GM12878 (cell line): ENCODE data around the gene NCF2. TPM values are rescaled to one million over a fixed set of nuclear protein-coding genes. Genes with fewer than 3 reads are reported as not detected.

ENCODE experiments used
- ATAC-seq: fragments of 200-7000 bp; cut with Tn5 transposase; 3 replicates; pipeline ENCODE4 v1.9.1; 2020; ENCODE audit warnings: mild to moderate bottlenecking, moderate library complexity
- BruUV-seq: library from RNA; stranded (reverse); fragments of 400-500 nt; replicated peaks from 2 replicates; lab custom pipeline; 2021; lab: Mats Ljungman, UMichigan
- CTCF ChIA-PET: fragments of 300-600 bp; sonication (Branson Sonifier 250); formaldehyde crosslinking; extraction: SDS; loops from one replicate; lab custom pipeline; 2021; ENCODE audit warnings: inconsistent platforms; lab: Yijun Ruan, JAX
- POLR2A ChIA-PET: fragments of 350-600 bp; formaldehyde crosslinking; extraction: SDS; loops from one replicate; lab custom pipeline; 2021; ENCODE audit warnings: inconsistent platforms; lab: Charles Lee
- RAD21 ChIA-PET: fragments of 300-600 bp; sonication (Branson Sonifier 250); formaldehyde crosslinking; loops from one replicate; lab custom pipeline; 2023; ENCODE audit warnings: antibody characterized with exemption; ENCODE audit not compliant: unreplicated experiment; lab: Charles Lee
- SMC1A ChIA-PET: fragments of 300-600 bp; sonication (Branson Sonifier 250); formaldehyde crosslinking; loops from one replicate; lab custom pipeline; 2023; ENCODE audit not compliant: unreplicated experiment, uncharacterized antibody; lab: Charles Lee
- DNase-seq: peaks from one replicate; pipeline ENCODE4 v3.0.0-alpha.2; 2011; ENCODE audit warnings: low read depth, low spot score
- FAIRE-seq: peaks from 3 replicates; lab custom pipeline; 2011; peaks lifted over from hg19 to GRCh38; lab: Jason Lieb, UNC
- H2AFZ ChIP-seq: 2 replicates; pipeline ENCODE4 v1.6.0; 2011; ENCODE audit warnings: low read depth, low read length, control low read depth; ENCODE audit not compliant: control insufficient read depth
- H3K27ac ChIP-seq: 2 replicates; pipeline ENCODE4 v1.5.1; 2011; ENCODE audit warnings: control low read depth; ENCODE audit not compliant: control insufficient read depth, insufficient read depth
- H3K27me3 ChIP-seq, 2 experiments: replicated peaks in 1 of 2; 2 replicates each; pipeline versions ENCODE4 v1.6.0 to v1.6.1; 2011; ENCODE audit warnings: low read length in 1 of 2; ENCODE audit not compliant: control insufficient read depth in 2 of 2, insufficient read depth in 2 of 2
- H3K36me3 ChIP-seq, 2 experiments: 2 replicates each; pipeline ENCODE4 v1.5.1; 2011; ENCODE audit warnings: low read length in 1 of 2; ENCODE audit not compliant: control insufficient read depth in 2 of 2, insufficient read depth in 2 of 2
- H3K4me1 ChIP-seq: 2 replicates; pipeline ENCODE4 v1.6.1; 2011; ENCODE audit warnings: mild to moderate bottlenecking, low read length, moderate library complexity, mixed read lengths; ENCODE audit not compliant: control insufficient read depth, insufficient read depth
- H3K4me2 ChIP-seq: 2 replicates; pipeline ENCODE4 v1.6.0; 2011; ENCODE audit warnings: control low read depth; ENCODE audit not compliant: control insufficient read depth, insufficient read depth
- H3K4me3 ChIP-seq: fragments of 200-600 bp; sonication (generic); 2 replicates; pipeline ENCODE4 v1.5.1; 2016
- H3K79me2 ChIP-seq: 2 replicates; pipeline ENCODE4 v1.6.0; 2011; ENCODE audit warnings: low read length; ENCODE audit not compliant: control insufficient read depth, insufficient read depth
- H3K9ac ChIP-seq: 2 replicates; pipeline ENCODE4 v1.8.0; 2011; ENCODE audit warnings: low read length, control low read depth, mixed read lengths; ENCODE audit not compliant: control insufficient read depth, insufficient read depth
- H3K9me3 ChIP-seq: replicated peaks from 3 replicates; pipeline ENCODE4 v1.5.1; 2011; ENCODE audit warnings: mild to moderate bottlenecking, low read length; ENCODE audit not compliant: control insufficient read depth, insufficient read depth
- H4K20me1 ChIP-seq: 2 replicates; pipeline ENCODE4 v1.6.0; 2011; ENCODE audit not compliant: control insufficient read depth, insufficient read depth
- ATF7 ChIP-seq: fragments of 450-650 bp; IDR thresholded peaks from 2 replicates; pipeline ENCODE4 v1.6.1; 2016; ENCODE audit warnings: low read depth, mild to moderate bottlenecking
- BHLHE40 ChIP-seq, 2 experiments: fragments of 450-650 bp in 1 of 2; IDR thresholded peaks; 2 replicates each; pipeline ENCODE4 v1.6.1; 2011 to 2017; ENCODE audit warnings: low read depth in 2 of 2, borderline replicate concordance in 1 of 2, improper control_type of control experiment in 1 of 2, low read length in 1 of 2, mild to moderate bottlenecking in 1 of 2
- EGR1 ChIP-seq, 2 experiments: IDR thresholded peaks; 1 replicate in 1 of 2; 2 replicates in 1 of 2; pipeline ENCODE4 v1.6.1; 2011 to 2012; ENCODE audit warnings: low read depth in 2 of 2, low read length in 2 of 2, borderline replicate concordance in 1 of 2, mild to moderate bottlenecking in 1 of 2, moderate library complexity in 1 of 2
- IKZF2 ChIP-seq, 2 experiments: fragments of 450-650 bp; IDR thresholded peaks; 2 replicates each; pipeline ENCODE4 v1.6.1; 2017; ENCODE audit warnings: mild to moderate bottlenecking in 2 of 2, moderate library complexity in 2 of 2
- LARP7 ChIP-seq: fragments of 450-650 bp; IDR thresholded peaks from 2 replicates; pipeline ENCODE4 v1.6.1; 2017; ENCODE audit warnings: mild to moderate bottlenecking
- MLLT1 ChIP-seq: fragments of 450-650 bp; IDR thresholded peaks from 2 replicates; pipeline ENCODE4 v1.6.1; 2016; ENCODE audit warnings: mild to moderate bottlenecking
- NFYB ChIP-seq: IDR thresholded peaks from 2 replicates; pipeline ENCODE4 v1.6.1; 2011; ENCODE audit warnings: low read depth, mild to moderate bottlenecking, low read length, improper control_type of control experiment, moderate library complexity; ENCODE audit not compliant: insufficient read depth
- SMARCA5 ChIP-seq: fragments of 450-650 bp; IDR thresholded peaks from 2 replicates; pipeline ENCODE4 v1.6.1; 2017; ENCODE audit warnings: mild to moderate bottlenecking
- YY1 ChIP-seq: IDR thresholded peaks from 2 replicates; pipeline ENCODE4 v1.6.1; 2011; ENCODE audit warnings: low read depth, mild to moderate bottlenecking, low read length
- ZNF207 ChIP-seq: fragments of 450-650 bp; IDR thresholded peaks from 2 replicates; pipeline ENCODE4 v1.6.1; 2014; ENCODE audit warnings: antibody characterized with exemption, mild to moderate bottlenecking, borderline replicate concordance
- ZNF687 ChIP-seq: fragments of 450-650 bp; IDR thresholded peaks from 2 replicates; pipeline ENCODE4 v1.6.1; 2017; ENCODE audit warnings: mild to moderate bottlenecking, moderate library complexity
- WGBS: methylation state at CpG from one replicate; pipeline ENCODE4 v1.1.6; 2016; ENCODE audit warnings: low lambda C conversion rate; ENCODE audit not compliant: insufficient replicate concordance, insufficient coverage; ENCODE audit errors: missing lambda C conversion rate; 5-methylcytosine and 5-hydroxymethylcytosine counted together
- in situ Hi-C: fragments of 300-500 bp; cut with MboI; formaldehyde crosslinking; loops from 9 replicates; pipeline ENCODE4 v1.14.3; 2018; ENCODE audit warnings: mixed read lengths
- intact Hi-C: fragments of 100-400 bp; cut with micrococcal nuclease; formaldehyde crosslinking; loops from one replicate; pipeline ENCODE4 v1.14.2; 2022; ENCODE audit not compliant: unreplicated experiment
- polyA plus RNA-seq, 11 experiments: library from polyadenylated mRNA; depleted of rRNA in 4 of 11; unstranded in 6 of 11; stranded (reverse) in 5 of 11; fragments of >200 nt; fragmentation: Nextera tagmentation in 4 of 11; fragmentation: Illumina TruSeq in 1 of 11; extraction: Ambion mirVana in 4 of 11; extraction: Trizol in 1 of 11; gene quantifications; 1 replicate in 1 of 11; 2 replicates in 10 of 11; pipeline versions ENCODE4 v1.2.1 to v1.2.3, GENCODE V29; 2011 to 2016; ENCODE audit warnings: inconsistent platforms in 2 of 11, missing spikeins in 2 of 11, low read depth in 1 of 11
- total RNA-seq, 4 experiments: library from RNA; depleted of rRNA in 3 of 4; stranded (reverse); fragments of >200 nt in 3 of 4; fragmentation: Illumina TruSeq in 1 of 4; extraction: Trizol in 1 of 4; gene quantifications; 2 replicates each; pipeline versions ENCODE4 v1.2.1 to v1.2.3, GENCODE V29; 2013 to 2021
- TF ChIP-seq, protein P1 (sequence below): fragments of 450-650 bp; IDR thresholded peaks from 2 replicates; pipeline ENCODE4 v1.6.1; 2017; ENCODE audit warnings: mild to moderate bottlenecking, moderate library complexity

Gene NCF2
- total and polyA plus RNA-seq, 10 of the 15 experiments (the other 5 are each of a cell fraction or from before 2014, with no cell fraction given), result 31.4 to 256 (median 77.1) TPM

GRCh38 chr1:183604815-183605214, 14.6 kb upstream of the NCF2 start:
- peak overlapping the region; percentile 64 for H3K27ac ChIP-seq
- no peaks in the 10 kb centered on the region; the same call in 1 of the 3 replicates for H3K9me3 ChIP-seq
- peak; percentile 50 for ATAC-seq
- peaks cover 65% of the 10 kb centered on the region for H3K4me1 ChIP-seq
- ChIA-PET RAD21 (interaction anchor here (0.9 to 8.5 kb wide), 10 partner anchors 14 to 306 kb away, joined by 3 to 188 read pairs (median 6); partner anchors contain the start of genes NCF2 and SMG7), SMC1A (interaction anchor here (0.8 to 12.6 kb wide), 15 partner anchors 15 to 293 kb away, joined by 3 to 363 read pairs (median 3); partner anchors contain the start of gene NCF2), CTCF (interaction anchor here (0.8 to 9.8 kb wide), 12 partner anchors 8 to 311 kb away, joined by 3 to 152 read pairs (median 6); partner anchors contain the start of gene NCF2), POLR2A (interaction anchor here (0.8 to 9.4 kb wide), 7 partner anchors 13 to 133 kb away, joined by 3 to 199 read pairs (median 6); partner anchors contain the start of genes ARPC5, NCF2 and SMG7)
- no peaks in the 10 kb centered on the region for H3K79me2 ChIP-seq
- peak overlapping the region; percentile 31 for H2AFZ ChIP-seq
- H3K4me3 ChIP-seq, result no peak overlapping the region
- DNase-seq, result no peak
- WGBS, result 6% methylated on average over 8 of the region's 8 CpGs
- no peaks in the 10 kb centered on the region for H3K27me3 ChIP-seq
- intact Hi-C loops (loop anchor here (1.0 to 5.0 kb wide), 4 partner anchors 15 to 237 kb away; partner anchors contain the start of genes ARPC5, NCF2 and SMG7), in situ Hi-C loops (no loop called here)
- TSS peak; percentile 82 for BruUV-seq
- H3K4me2 ChIP-seq, result peak overlapping the region; percentile 42
- no peaks in the 10 kb centered on the region for H4K20me1 ChIP-seq
- no peaks in the 10 kb centered on the region for H3K36me3 ChIP-seq
- no peak for FAIRE-seq
- H3K9ac ChIP-seq, result no peak overlapping the region
- TF ChIP-seq ATF7 (no peak), LARP7 (0 out of 2 replicates have a peak, but pooled peaks have one; percentile 28), BHLHE40 (IDR thresholded peaks at IDR 0.05; ENCODE audit: borderline replicate concordance in 1 of 2, low read depth in 2 of 2, low read length in 1 of 2) (peak in 1 of 2 experiments; percentile 52; a peak in 2 of 4 replicates), ZNF687 (peak; percentile 83), MLLT1 (peak; percentile 23; the same call in 1 of the 2 replicates), NFYB (peak; percentile 65; the same call in 1 of the 2 replicates), YY1 (peak; percentile 50; the same call in 1 of the 2 replicates), EGR1 (IDR thresholded peaks at IDR 0.05; ENCODE audit: borderline replicate concordance in 1 of 2, low read depth in 2 of 2, low read length in 2 of 2) (peak in 1 of 2 experiments; percentile 5; a peak in 1 of 3 replicates), ZNF207 (0 out of 2 replicates have a peak, but pooled peaks have one; percentile 9), SMARCA5 (peak; percentile 80; the same call in 1 of the 2 replicates), IKZF2 (IDR thresholded peaks at IDR 0.05) (peak in 1 of 2 experiments; percentile 4; a peak in 2 of 4 replicates)
- TF ChIP-seq, protein P1, sequence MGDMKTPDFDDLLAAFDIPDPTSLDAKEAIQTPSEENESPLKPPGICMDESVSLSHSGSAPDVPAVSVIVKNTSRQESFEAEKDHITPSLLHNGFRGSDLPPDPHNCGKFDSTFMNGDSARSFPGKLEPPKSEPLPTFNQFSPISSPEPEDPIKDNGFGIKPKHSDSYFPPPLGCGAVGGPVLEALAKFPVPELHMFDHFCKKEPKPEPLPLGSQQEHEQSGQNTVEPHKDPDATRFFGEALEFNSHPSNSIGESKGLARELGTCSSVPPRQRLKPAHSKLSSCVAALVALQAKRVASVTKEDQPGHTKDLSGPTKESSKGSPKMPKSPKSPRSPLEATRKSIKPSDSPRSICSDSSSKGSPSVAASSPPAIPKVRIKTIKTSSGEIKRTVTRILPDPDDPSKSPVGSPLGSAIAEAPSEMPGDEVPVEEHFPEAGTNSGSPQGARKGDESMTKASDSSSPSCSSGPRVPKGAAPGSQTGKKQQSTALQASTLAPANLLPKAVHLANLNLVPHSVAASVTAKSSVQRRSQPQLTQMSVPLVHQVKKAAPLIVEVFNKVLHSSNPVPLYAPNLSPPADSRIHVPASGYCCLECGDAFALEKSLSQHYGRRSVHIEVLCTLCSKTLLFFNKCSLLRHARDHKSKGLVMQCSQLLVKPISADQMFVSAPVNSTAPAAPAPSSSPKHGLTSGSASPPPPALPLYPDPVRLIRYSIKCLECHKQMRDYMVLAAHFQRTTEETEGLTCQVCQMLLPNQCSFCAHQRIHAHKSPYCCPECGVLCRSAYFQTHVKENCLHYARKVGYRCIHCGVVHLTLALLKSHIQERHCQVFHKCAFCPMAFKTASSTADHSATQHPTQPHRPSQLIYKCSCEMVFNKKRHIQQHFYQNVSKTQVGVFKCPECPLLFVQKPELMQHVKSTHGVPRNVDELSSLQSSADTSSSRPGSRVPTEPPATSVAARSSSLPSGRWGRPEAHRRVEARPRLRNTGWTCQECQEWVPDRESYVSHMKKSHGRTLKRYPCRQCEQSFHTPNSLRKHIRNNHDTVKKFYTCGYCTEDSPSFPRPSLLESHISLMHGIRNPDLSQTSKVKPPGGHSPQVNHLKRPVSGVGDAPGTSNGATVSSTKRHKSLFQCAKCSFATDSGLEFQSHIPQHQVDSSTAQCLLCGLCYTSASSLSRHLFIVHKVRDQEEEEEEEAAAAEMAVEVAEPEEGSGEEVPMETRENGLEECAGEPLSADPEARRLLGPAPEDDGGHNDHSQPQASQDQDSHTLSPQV, result peak; percentile 62
